Measurements from ENCODE around the gene FNDC3B. TPM values are rescaled to one million over a fixed set of nuclear protein-coding genes. Genes with fewer than 3 reads are reported as not detected.

Gene FNDC3B
- total and polyA plus RNA-seq, 4 donors = 23.3 to 74.2 (median 32.9) TPM

- H3K4me1 ChIP-seq (ENCODE audit: control insufficient read depth in 4 of 4, insufficient read depth in 4 of 4, low read length in 3 of 4) = peaks cover 0 to 5% (median 1%) of the 10 kb centered on the region in 4 donors
- TF ChIP-seq SP1 (IDR thresholded peaks at IDR 0.05) (no peak), ZBTB33 (IDR thresholded peaks at IDR 0.05) (no peak), RAD21 (IDR thresholded peaks at IDR 0.05) (no peak)
- peaks cover 13 to 44% (median 27%) of the 10 kb centered on the region in 4 donors for H3K36me3 ChIP-seq (ENCODE audit: control insufficient read depth in 4 of 4, insufficient read depth in 3 of 4, low read depth in 1 of 4, low read length in 3 of 4)
- H3K27me3 ChIP-seq (ENCODE audit: control insufficient read depth in 4 of 4, insufficient read depth in 4 of 4, low read length in 3 of 4) = no peaks in the 10 kb centered on the region
- H3K27ac ChIP-seq (ENCODE audit: low read depth in 1 of 2, low read length in 2 of 2) = no peak overlapping the region
- 91% methylated on average over 2 of the region's 2 CpGs for WGBS
- H3K9me3 ChIP-seq (ENCODE audit: control insufficient read depth in 4 of 4, low read length in 3 of 4) = no peaks in the 10 kb centered on the region
- DNase-seq (ENCODE audit: low spot score) = no peak
- no peak overlapping the region for H3K4me3 ChIP-seq (ENCODE audit: low read depth in 1 of 3, low read length in 3 of 3)
- H3K9ac ChIP-seq (ENCODE audit: low read depth in 1 of 2, low read length in 2 of 2) = no peak overlapping the region
These were observed 253.7 kb downstream of the FNDC3B start for GRCh38 chr3:172293093-172293492.

GRCh38 chr3:172294223-172294806 lies 254.9 kb downstream of the FNDC3B start:
- no peak for DNase-seq (ENCODE audit: low spot score)
- no peak overlapping the region for H3K4me3 ChIP-seq (ENCODE audit: low read depth in 1 of 3, low read length in 3 of 3)
- no peaks in the 10 kb centered on the region for H3K9me3 ChIP-seq (ENCODE audit: control insufficient read depth in 4 of 4, low read length in 3 of 4)
- H3K4me1 ChIP-seq (ENCODE audit: control insufficient read depth in 4 of 4, insufficient read depth in 4 of 4, low read length in 3 of 4) = peaks cover 0 to 2% (median 0%) of the 10 kb centered on the region in 4 donors
- H3K9ac ChIP-seq (ENCODE audit: low read depth in 1 of 2, low read length in 2 of 2) = no peak overlapping the region
- 93% methylated on average over 6 of the region's 6 CpGs for WGBS
- TF ChIP-seq JUND (IDR thresholded peaks at IDR 0.05) = no peak
- no peak for TF ChIP-seq YY1 (IDR thresholded peaks at IDR 0.05)
- no peak for TF ChIP-seq HNF4A (conservative IDR thresholded peaks at IDR 0.05)
- TF ChIP-seq TAF1 (conservative IDR thresholded peaks at IDR 0.05) = no peak
- TF ChIP-seq EGR1 (IDR thresholded peaks at IDR 0.05; ENCODE audit: low read depth in 2 of 2) = no peak
- no peak for TF ChIP-seq HNF4G (IDR thresholded peaks at IDR 0.05)
- no peak for TF ChIP-seq ATF3 (IDR thresholded peaks at IDR 0.05)
- no peak for TF ChIP-seq ZBTB33 (IDR thresholded peaks at IDR 0.05)
- TF ChIP-seq REST (IDR thresholded peaks at IDR 0.05) = no peak
- no peak for TF ChIP-seq RAD21 (IDR thresholded peaks at IDR 0.05)
- TF ChIP-seq SP1 (IDR thresholded peaks at IDR 0.05) = no peak
- TF ChIP-seq RXRA (IDR thresholded peaks at IDR 0.05) = no peak
- TF ChIP-seq FOXA2 (IDR thresholded peaks at IDR 0.05) = no peak
- TF ChIP-seq MAX (IDR thresholded peaks at IDR 0.05) = no peak
- no peak overlapping the region for H3K27ac ChIP-seq (ENCODE audit: low read depth in 1 of 2, low read length in 2 of 2)
- H3K27me3 ChIP-seq (ENCODE audit: control insufficient read depth in 4 of 4, insufficient read depth in 4 of 4, low read length in 3 of 4) = no peaks in the 10 kb centered on the region
- H3K36me3 ChIP-seq (ENCODE audit: control insufficient read depth in 4 of 4, insufficient read depth in 3 of 4, low read depth in 1 of 4, low read length in 3 of 4) = peaks cover 12 to 49% (median 31%) of the 10 kb centered on the region in 4 donors

Measured in liver (tissue), 9 donors.